Testis (tissue), 3 donors: ENCODE measurements around the gene CILP2. TPM values are rescaled to one million over a fixed set of nuclear protein-coding genes. Genes with fewer than 3 reads are reported as not detected.

Experiments
- DNase-seq: peaks from one replicate; pipeline ENCODE4 v3.0.0-alpha.2; 2019
- H3K27ac ChIP-seq, 2 donors: fragments of 200-600 bp; sonication (generic); one replicate each; pipeline ENCODE4 v1.5.1; 2019
- H3K27me3 ChIP-seq: fragments of 200-600 bp; sonication (generic); one replicate; pipeline ENCODE4 v1.5.1; 2019
- H3K36me3 ChIP-seq: fragments of 200-600 bp; sonication (generic); one replicate; pipeline ENCODE4 v1.5.1; 2017; ENCODE audit warnings: low read depth; ENCODE audit errors: missing control alignments
- H3K4me1 ChIP-seq: fragments of 200-600 bp; sonication (generic); one replicate; pipeline ENCODE4 v1.5.1; 2019
- H3K4me3 ChIP-seq, 2 donors: fragments of 200-600 bp; sonication (generic); one replicate each; pipeline ENCODE4 v1.5.1; 2017 to 2019
- H3K9me3 ChIP-seq: fragments of 200-600 bp; sonication (generic); one replicate; pipeline ENCODE4 v1.5.1; 2017
- POLR2A ChIP-seq: fragments of 450-650 bp; IDR thresholded peaks from one replicate; pipeline ENCODE4 v1.6.1; 2017; ENCODE audit warnings: antibody characterized with exemption, mild to moderate bottlenecking, moderate library complexity
- WGBS, 2 donors: methylation state at CpG; one replicate each; pipeline ENCODE4 v1.1.5; 2018; 5-methylcytosine and 5-hydroxymethylcytosine counted together
- intact Hi-C: fragments of 100-400 bp; cut with DNase I; formaldehyde crosslinking; loops from one replicate; pipeline ENCODE4 v1.15.1; 2023; ENCODE audit warnings: low total_unique reads
- polyA plus RNA-seq: library from polyadenylated mRNA; stranded (reverse); fragments of 350-450 nt; fragmentation: Illumina TruSeq; extraction: RNeasy Lipid Tissue Mini Kit (QIAGEN cat#74804); gene quantifications from one replicate; pipeline ENCODE4 v1.2.3, GENCODE V29; 2014; ENCODE audit warnings: low read depth, low replicate concordance; ENCODE audit not compliant: insufficient read depth
- total RNA-seq, 2 donors: library from RNA; depleted of rRNA; stranded (reverse); fragments of >200 nt; gene quantifications; one replicate each; pipeline ENCODE4 v1.2.3, GENCODE V29; 2016
- TF ChIP-seq, protein P1 (sequence below), 3 experiments: fragments of 450-650 bp in 2 of 3; fragments of 200-600 bp in 1 of 3; sonication (generic) in 1 of 3; IDR thresholded peaks; one replicate each; pipeline ENCODE4 v1.5.1; 2016 to 2019; ENCODE audit warnings: antibody characterized with exemption in 3 of 3, mild to moderate bottlenecking in 2 of 3, moderate library complexity in 1 of 3

The CILP2 gene
- total and polyA plus RNA-seq, 3 donors from 2014 or later, result 5.6 to 10.0 (median 9.5) TPM

DNA sequence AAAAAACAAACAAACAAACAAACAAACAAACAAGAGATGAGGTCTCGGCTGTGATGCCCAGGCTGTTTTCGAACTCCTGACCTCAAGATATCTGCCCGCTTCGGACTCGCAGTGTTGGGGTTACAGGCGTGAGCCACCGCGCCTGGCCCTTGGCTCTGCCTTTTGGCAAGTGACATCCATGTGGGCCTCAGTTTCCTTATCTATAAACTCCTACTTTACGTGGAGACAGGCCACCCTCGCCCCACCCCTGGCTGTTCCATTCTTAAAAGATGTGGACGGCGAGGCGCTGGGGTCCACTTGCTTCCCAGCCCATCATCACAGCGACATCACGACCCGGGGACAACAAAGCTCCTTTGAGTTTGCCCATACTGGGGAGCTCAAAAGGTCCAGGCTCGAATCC, 24.4 kb upstream of the CILP2 start:
- Histone ChIP-seq H3K27me3 (no peaks in the 10 kb centered on the region), H3K9me3 (no peaks in the 10 kb centered on the region), H3K4me3 (peak overlapping the region; percentile 27 to 87), H3K4me1 (peaks cover 11% of the 10 kb centered on the region), H3K36me3 (no peaks in the 10 kb centered on the region), H3K27ac (no peak overlapping the region)
- intact Hi-C loops, result no loop called here
- TF ChIP-seq, protein P1, sequence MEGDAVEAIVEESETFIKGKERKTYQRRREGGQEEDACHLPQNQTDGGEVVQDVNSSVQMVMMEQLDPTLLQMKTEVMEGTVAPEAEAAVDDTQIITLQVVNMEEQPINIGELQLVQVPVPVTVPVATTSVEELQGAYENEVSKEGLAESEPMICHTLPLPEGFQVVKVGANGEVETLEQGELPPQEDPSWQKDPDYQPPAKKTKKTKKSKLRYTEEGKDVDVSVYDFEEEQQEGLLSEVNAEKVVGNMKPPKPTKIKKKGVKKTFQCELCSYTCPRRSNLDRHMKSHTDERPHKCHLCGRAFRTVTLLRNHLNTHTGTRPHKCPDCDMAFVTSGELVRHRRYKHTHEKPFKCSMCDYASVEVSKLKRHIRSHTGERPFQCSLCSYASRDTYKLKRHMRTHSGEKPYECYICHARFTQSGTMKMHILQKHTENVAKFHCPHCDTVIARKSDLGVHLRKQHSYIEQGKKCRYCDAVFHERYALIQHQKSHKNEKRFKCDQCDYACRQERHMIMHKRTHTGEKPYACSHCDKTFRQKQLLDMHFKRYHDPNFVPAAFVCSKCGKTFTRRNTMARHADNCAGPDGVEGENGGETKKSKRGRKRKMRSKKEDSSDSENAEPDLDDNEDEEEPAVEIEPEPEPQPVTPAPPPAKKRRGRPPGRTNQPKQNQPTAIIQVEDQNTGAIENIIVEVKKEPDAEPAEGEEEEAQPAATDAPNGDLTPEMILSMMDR (IDR thresholded peaks at IDR 0.05), result no peak
- TF ChIP-seq POLR2A, result no peak
- DNase-seq, result no peak
- WGBS, 2 donors, result 71 to 78% methylated on average over 17 of the region's 17 CpGs

DNA sequence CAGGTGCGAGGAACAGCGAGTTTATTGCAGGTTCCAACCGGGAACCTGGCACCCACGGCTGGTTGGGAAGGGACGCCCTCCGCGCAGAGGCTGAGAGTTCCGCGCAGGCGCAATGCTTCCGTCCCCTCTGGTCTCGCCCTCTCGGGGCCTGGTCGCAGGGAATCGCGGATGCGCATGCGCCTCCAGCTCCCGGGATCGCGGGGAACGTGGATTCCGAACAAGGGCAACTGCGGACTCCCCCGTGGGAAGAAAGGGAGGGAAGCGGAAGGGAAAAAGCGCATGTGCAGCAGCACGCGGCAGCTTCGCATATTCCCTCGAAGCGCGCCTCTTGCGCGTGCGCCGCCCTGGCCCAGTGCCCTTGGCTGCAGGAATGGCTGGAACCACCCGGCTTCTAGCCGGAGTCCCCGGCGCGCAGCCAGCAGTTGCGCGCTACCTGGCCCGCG, 23.8 kb upstream of the CILP2 start:
- WGBS, 2 donors, result 14 to 26% methylated on average over 35 to 45 of the region's 46 CpGs
- Histone ChIP-seq H3K4me3 (peak overlapping the region; percentile 27 to 87), H3K36me3 (no peaks in the 10 kb centered on the region), H3K4me1 (peaks cover 11% of the 10 kb centered on the region), H3K27ac (no peak overlapping the region), H3K27me3 (no peaks in the 10 kb centered on the region), H3K9me3 (no peaks in the 10 kb centered on the region)
- peak; percentile 79 for DNase-seq
- intact Hi-C loops, result no loop called here
- TF ChIP-seq POLR2A, result no peak
- TF ChIP-seq, protein P1 (IDR thresholded peaks at IDR 0.05), result no peak

DNA sequence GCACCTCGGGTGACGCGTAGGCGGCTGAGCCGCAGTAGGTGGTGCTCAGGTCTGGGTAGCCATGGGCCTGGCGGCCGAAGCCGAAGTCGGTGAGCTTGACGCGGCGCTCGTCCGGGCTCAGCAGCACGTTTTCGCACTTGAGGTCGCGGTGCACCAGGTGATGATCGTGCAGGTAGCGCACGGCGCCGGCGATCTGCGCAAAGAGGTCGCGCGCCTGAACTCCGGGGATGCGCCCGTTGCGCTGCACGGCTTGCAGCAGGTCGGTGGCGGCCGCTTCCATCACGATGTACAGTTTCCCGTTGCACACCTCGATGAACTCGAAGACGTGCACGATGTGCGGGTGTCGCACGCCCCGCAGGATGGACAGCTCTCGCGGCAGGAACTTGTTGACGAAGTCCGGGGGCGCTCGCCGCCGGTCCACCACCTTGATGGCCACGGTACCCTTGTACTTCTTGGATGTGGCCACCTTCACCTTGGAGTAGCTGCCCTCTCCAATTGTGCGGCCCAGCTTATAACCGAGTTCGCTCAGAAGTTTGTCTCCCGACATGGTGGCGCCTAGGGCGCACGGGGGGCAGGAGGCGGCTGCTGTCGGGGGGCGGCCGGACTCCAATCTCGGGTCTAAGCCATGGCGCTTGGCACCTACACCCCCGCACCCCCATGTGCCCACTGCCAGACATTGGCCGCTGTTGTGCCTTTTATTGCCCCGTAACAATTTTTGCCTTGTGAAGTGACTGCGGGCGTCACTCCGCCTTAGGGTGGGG, 23.0 kb upstream of the CILP2 start, which contains the start of gene TSSK6:
Gene TSSK6 (minus strand): TSS at position 668 of the 761 bp plus-strand sequence. CDS start 121 bp downstream, at position 547.
- 70 to 73% methylated on average over 25 to 74 of the region's 74 CpGs for WGBS, 2 donors
- peak within 1 kb of the TSS; percentile 65 to 85 for H3K27ac ChIP-seq
- no peaks in the 10 kb centered on the region for H3K9me3 ChIP-seq
- H3K36me3 ChIP-seq, result no peaks in the 10 kb centered on the region
- TF ChIP-seq, protein P1 (IDR thresholded peaks at IDR 0.05), result no peak
- no peak for TF ChIP-seq POLR2A
- peaks cover 11% of the 10 kb centered on the region for H3K4me1 ChIP-seq
- DNase-seq, result no peak
- no peaks in the 10 kb centered on the region for H3K27me3 ChIP-seq
- H3K4me3 ChIP-seq, result peak within 1 kb of the TSS; percentile 82 to 87
- intact Hi-C loops, result no loop called here

DNA sequence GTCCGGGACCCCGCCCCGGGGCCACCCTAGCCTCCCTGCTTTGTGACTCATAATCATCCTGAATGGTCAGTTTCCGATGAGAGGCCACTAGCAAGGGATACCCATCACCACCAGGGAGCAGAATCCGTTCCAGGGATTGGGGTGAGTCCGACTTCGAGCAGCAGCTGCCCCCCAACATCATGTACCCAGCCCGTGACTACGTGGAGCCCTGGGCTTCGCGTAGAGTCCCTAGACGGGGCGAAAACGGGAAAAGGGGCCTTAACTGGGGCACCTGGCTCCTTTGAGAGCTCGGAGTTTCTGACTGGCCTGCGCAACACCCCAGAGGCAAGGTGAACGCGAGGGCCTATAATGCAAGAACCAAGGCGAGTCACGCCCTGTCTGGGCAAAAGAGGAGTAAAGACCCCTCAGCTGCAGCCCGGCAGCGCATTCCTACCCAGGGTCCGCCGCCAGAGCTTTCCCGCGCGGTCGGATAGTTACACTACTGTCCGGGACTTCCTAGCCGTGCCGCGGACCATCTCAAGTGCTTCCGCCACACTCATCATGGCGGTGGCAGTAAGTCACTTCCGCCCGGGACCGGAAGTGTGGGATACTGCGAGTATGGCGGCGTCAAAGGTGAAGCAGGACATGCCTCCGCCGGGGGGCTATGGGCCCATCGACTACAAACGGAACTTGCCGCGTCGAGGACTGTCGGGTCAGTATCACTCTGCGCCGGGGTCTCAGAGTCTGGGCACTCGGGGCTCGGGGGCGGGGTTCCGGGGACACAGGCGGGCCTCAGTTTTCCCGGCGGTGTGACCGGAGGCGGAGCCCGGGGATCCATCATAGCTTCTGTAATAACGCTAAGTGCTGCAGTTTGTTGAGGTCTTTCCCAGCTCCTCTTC, 22.2 kb upstream of the CILP2 start, which contains the start of gene NDUFA13:
Gene NDUFA13 (plus strand): TSS at position 584 of the 878 bp plus-strand sequence. CDS start 14 bp downstream, at position 598.
- Histone ChIP-seq H3K27me3 (no peaks in the 10 kb centered on the region), H3K27ac (peak within 1 kb of the TSS; percentile 65 to 85), H3K4me1 (peaks cover 11% of the 10 kb centered on the region), H3K4me3 (peak within 1 kb of the TSS; percentile 82 to 87), H3K9me3 (no peaks in the 10 kb centered on the region), H3K36me3 (no peaks in the 10 kb centered on the region)
- DNase-seq, result peak; percentile 96
- 0 to 7% methylated on average over 1 to 61 of the region's 61 CpGs for WGBS, 2 donors
- TF ChIP-seq, protein P1 (IDR thresholded peaks at IDR 0.05), result no peak
- no peak for TF ChIP-seq POLR2A
- intact Hi-C loops, result no loop called here
